ENCODE measurements around the gene CBX3. TPM values are rescaled to one million over a fixed set of nuclear protein-coding genes. Genes with fewer than 3 reads are reported as not detected.

Gene CBX3
- total RNA-seq, 2 donors from 2014 or later = 34.2 to 63.3 TPM

GRCh38 chr7:26198781-26199169 is 2.8 kb upstream of the CBX3 start:
- H3K36me3 ChIP-seq (replicated peaks in 1 of 2; ENCODE audit: insufficient read depth in 1 of 2, low read depth in 2 of 2) = peaks cover 0 to 20% of the 10 kb centered on the region in 2 donors
- no peak for TF ChIP-seq CTCF (IDR thresholded peaks at IDR 0.05)
- WGBS, 2 donors = 0% methylated on average over 7 of the region's 7 CpGs
- H3K4me3 ChIP-seq = peak overlapping the region; percentile 79 to 84
- H3K27ac ChIP-seq = peak overlapping the region; percentile 99 to 100 (median 100)
- H3K27me3 ChIP-seq = no peaks in the 10 kb centered on the region
- intact Hi-C loops (cut with DNase I) = no loop called here
- no peak for DNase-seq
- H3K4me1 ChIP-seq = peaks cover 49% of the 10 kb centered on the region
- ATAC-seq = no peak
- H3K9me3 ChIP-seq = no peaks in the 10 kb centered on the region

- intact Hi-C loops (cut with DNase I) = no loop called here
- H3K27me3 ChIP-seq = no peaks in the 10 kb centered on the region
- peaks cover 47% of the 10 kb centered on the region for H3K4me1 ChIP-seq
- DNase-seq (peak; percentile 69 to 80 (median 74)), ATAC-seq (peak; percentile 10)
- TF ChIP-seq POLR2A (IDR thresholded peaks at IDR 0.05) = no peak
- peak in 2 of 7 experiments; percentile 2 to 13 for TF ChIP-seq CTCF (IDR thresholded peaks at IDR 0.05)
- 0% methylated on average over 36 of the region's 36 CpGs for WGBS, 2 donors
- peak overlapping the region; percentile 99 to 100 (median 100) for H3K27ac ChIP-seq
- H3K36me3 ChIP-seq (replicated peaks in 1 of 2; ENCODE audit: insufficient read depth in 1 of 2, low read depth in 2 of 2) = peaks cover 0 to 16% of the 10 kb centered on the region in 2 donors
- H3K4me3 ChIP-seq = peak overlapping the region; percentile 79 to 84
- H3K9me3 ChIP-seq = no peaks in the 10 kb centered on the region
Observed at GRCh38 chr7:26199301-26200037, 2.1 kb upstream of the CBX3 start.

GRCh38 chr7:26200038-26200443 is 1.5 kb upstream of the CBX3 start:
- Histone ChIP-seq H3K36me3 (replicated peaks in 1 of 2; ENCODE audit: insufficient read depth in 1 of 2, low read depth in 2 of 2) (peaks cover 0 to 16% of the 10 kb centered on the region in 2 donors), H3K27ac (peak overlapping the region; percentile 99 to 100 (median 100)), H3K27me3 (no peaks in the 10 kb centered on the region), H3K4me3 (peak overlapping the region; percentile 79 to 84), H3K9me3 (no peaks in the 10 kb centered on the region), H3K4me1 (peaks cover 47% of the 10 kb centered on the region)
- 0% methylated on average over 25 to 29 of the region's 29 CpGs for WGBS, 2 donors
- ATAC-seq (peak; percentile 20), DNase-seq (peak; percentile 70 to 76 (median 72))
- intact Hi-C loops (cut with DNase I) = no loop called here
- TF ChIP-seq CTCF (IDR thresholded peaks at IDR 0.05) = no peak
- no peak for TF ChIP-seq POLR2A (IDR thresholded peaks at IDR 0.05)

GRCh38 chr7:26200444-26201246 is 900 bp upstream of the CBX3 start, which contains the start of gene HNRNPA2B1:
TSS of gene HNRNPA2B1 (minus strand) at chr7:26200746. CDS start at chr7:26200577, 169 bp downstream.
- peak in 5 of 7 experiments; percentile 24 to 47 (median 42) for TF ChIP-seq CTCF (IDR thresholded peaks at IDR 0.05)
- TF ChIP-seq POLR2A (IDR thresholded peaks at IDR 0.05) = peak; percentile 100
- peaks cover 47% of the 10 kb centered on the region for H3K4me1 ChIP-seq
- WGBS, 2 donors = 0% methylated on average over 30 to 71 of the region's 71 CpGs
- H3K4me3 ChIP-seq = peak within 1 kb of the TSS; percentile 84 to 90
- intact Hi-C loops (cut with DNase I) = no loop called here
- H3K27me3 ChIP-seq = no peaks in the 10 kb centered on the region
- no peaks in the 10 kb centered on the region for H3K9me3 ChIP-seq
- H3K36me3 ChIP-seq (replicated peaks in 1 of 2; ENCODE audit: insufficient read depth in 1 of 2, low read depth in 2 of 2) = peaks cover 0 to 10% of the 10 kb centered on the region in 2 donors
- DNase-seq = peak; percentile 98 to 99 (median 98)
- ATAC-seq = peak; percentile 88
- peak within 1 kb of the TSS; percentile 99 to 100 (median 100) for H3K27ac ChIP-seq

Measured in body of pancreas (tissue), 4 donors.